Activated T-helper 17 cell treated with anti-CD3 and anti-CD28 coated beads, Interleukin-2, amount 50 U/mL, for 72 hours (primary cell): ENCODE data around the gene COL4A5. TPM values are rescaled to one million over a fixed set of nuclear protein-coding genes. Genes with fewer than 3 reads are reported as not detected.
"Not testable (repeated sequence)": the region's sequence is repeated elsewhere in the genome, so short reads cannot be mapped to it uniquely, and the experiment has no call there.

ENCODE experiments used
- ATAC-seq: fragments of 150-1000 bp; cut with Tn5 transposase; replicated peaks from 2 replicates; pipeline ENCODE4 v1.10.0; 2021; ENCODE audit warnings: mild to moderate bottlenecking, moderate library complexity
- H3K27ac Mint-ChIP-seq: one replicate; pipeline ENCODE4 v1.8.0; 2022; ENCODE audit warnings: mixed read lengths
- H3K27me3 Mint-ChIP-seq: one replicate; pipeline ENCODE4 v1.8.0; 2022; ENCODE audit warnings: mixed read lengths
- H3K36me3 Mint-ChIP-seq: one replicate; pipeline ENCODE4 v1.8.0; 2022; ENCODE audit warnings: low read depth, mild to moderate bottlenecking, mixed read lengths
- H3K4me1 Mint-ChIP-seq: one replicate; pipeline ENCODE4 v1.8.0; 2022; ENCODE audit warnings: mixed read lengths
- H3K4me3 Mint-ChIP-seq: one replicate; pipeline ENCODE4 v1.8.0; 2022; ENCODE audit warnings: mild to moderate bottlenecking, mixed read lengths
- H3K9me3 Mint-ChIP-seq: one replicate; pipeline ENCODE4 v1.8.0; 2022; ENCODE audit warnings: mixed read lengths
- total RNA-seq, 2 donors: library from RNA; stranded (reverse); gene quantifications; one replicate each; pipeline ENCODE4 v1.2.3, GENCODE V29; 2022

The COL4A5 gene
- total RNA-seq, 2 donors from 2014 or later, result not detected

DNA sequence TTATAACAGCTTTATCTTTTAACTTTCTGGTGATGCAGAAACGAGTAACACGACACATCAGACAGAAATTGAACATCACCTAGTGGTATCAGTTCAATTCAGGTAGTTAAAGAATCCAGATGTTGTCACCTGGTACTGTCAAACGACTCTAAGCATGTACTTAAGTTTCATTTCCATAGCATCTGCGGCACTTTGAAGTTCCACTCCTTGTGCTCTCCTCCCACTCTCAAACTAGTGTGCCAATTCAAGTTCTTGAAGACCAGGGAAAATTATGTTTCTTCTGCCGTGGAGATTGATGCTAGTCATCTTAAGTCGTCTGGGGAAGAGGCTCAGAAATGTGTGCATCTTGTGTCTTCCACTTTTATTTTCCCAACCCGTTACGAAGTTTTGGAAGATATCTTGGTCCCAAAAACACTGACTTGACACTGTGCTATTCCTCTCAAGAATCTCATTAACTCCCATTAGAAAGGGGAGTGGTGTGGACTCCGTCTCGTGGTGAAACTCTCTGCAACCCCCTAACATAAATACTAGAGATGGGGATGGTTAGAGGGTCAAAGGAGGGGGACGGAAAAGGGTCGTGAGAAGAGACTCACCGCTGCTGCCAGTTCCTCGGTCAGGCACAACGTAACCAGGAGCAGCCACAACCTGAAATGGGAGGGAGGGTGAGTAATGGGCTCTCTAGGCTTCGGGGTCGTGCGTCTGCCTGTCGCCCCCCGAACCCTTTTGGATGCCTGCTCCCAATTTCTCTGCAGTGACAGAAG is 2.1 kb upstream of the COL4A5 start:
- no peaks in the 10 kb centered on the region for H3K4me1 Mint-ChIP-seq

DNA sequence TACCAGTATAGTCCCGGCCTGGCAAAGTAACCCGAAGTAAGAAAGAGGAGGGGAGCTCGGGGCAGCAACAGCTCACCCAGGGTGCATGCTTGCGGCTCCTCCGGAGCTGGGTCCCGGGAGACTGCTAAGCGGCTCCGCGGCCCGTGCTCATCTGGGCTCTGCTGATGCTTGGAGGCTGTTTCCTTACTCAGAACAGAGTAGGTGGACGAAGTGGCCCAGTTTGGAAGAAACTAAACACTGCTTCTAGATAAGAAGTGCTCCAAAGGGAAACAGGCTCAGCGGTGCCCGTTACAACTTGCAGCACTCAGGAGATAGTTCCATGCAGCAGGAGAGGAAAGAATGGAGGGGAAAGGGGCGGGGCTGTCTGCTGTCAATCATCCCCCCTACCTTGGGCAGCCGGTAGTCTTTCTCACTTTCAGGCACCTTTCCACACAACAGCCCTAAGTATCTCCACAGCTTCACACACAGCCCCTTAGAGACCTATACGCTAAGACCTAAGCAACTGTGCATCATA is 1.5 kb upstream of the COL4A5 start, which contains the start of gene COL4A6:
COL4A6 (minus strand) TSS at position 313 of the 514 bp plus-strand sequence; CDS start at position 87, 226 bp downstream.
- no peak within 1 kb of the TSS for H3K27ac Mint-ChIP-seq
- no peaks in the 10 kb centered on the region for H3K9me3 Mint-ChIP-seq
- peaks cover 30% of the 10 kb centered on the region for H3K27me3 Mint-ChIP-seq
- H3K4me3 Mint-ChIP-seq, result peak within 1 kb of the TSS; percentile 47
- no peak for ATAC-seq
- no peaks in the 10 kb centered on the region for H3K36me3 Mint-ChIP-seq
- H3K4me1 Mint-ChIP-seq, result no peaks in the 10 kb centered on the region

More for the DNA sequence above, 2.1 kb upstream of the COL4A5 start:
- Mint-ChIP-seq H3K27me3 (peaks cover 30% of the 10 kb centered on the region), H3K9me3 (no peaks in the 10 kb centered on the region), H3K27ac (no peak overlapping the region), H3K4me3 (no peak overlapping the region), H3K36me3 (no peaks in the 10 kb centered on the region)
- ATAC-seq, result no peak

DNA sequence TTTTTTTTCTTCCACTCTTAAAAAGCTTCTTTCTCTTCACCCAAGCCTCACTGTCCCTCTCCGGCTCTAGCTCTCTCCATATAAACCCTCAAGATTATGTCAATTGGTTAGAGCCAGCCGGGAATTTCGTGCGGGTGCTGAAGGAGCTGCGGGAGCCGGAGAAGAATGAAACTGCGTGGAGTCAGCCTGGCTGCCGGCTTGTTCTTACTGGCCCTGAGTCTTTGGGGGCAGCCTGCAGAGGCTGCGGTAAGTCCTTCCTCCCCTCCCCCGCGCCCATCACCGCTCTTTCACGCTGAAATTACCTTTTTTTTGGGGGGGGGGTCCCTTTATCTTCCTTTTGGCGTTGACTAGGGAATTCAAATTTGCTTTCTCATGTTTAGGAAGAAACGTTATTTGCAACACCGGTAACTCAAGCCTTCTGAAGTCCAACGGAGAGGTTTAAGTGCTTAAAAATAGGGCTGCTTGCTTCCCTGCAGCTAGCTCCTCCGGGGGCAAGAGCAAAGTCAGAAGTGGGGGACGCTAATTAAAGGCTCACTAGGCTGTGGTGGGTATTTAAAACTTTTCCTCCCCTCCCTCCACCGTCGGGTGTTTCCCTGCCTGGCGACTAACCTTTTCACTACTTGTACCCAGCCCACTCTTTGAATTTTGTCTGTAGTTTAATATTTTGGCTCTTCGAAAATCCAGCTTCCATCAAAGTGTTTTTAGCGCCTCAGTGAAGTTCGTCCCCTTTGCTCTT is 491 bp downstream of the COL4A5 start:
- Mint-ChIP-seq H3K27ac (no peak overlapping the region), H3K36me3 (no peaks in the 10 kb centered on the region), H3K9me3 (no peaks in the 10 kb centered on the region), H3K4me1 (no peaks in the 10 kb centered on the region), H3K27me3 (peaks cover 30% of the 10 kb centered on the region), H3K4me3 (peak overlapping the region; percentile 47)
- no peak for ATAC-seq

DNA sequence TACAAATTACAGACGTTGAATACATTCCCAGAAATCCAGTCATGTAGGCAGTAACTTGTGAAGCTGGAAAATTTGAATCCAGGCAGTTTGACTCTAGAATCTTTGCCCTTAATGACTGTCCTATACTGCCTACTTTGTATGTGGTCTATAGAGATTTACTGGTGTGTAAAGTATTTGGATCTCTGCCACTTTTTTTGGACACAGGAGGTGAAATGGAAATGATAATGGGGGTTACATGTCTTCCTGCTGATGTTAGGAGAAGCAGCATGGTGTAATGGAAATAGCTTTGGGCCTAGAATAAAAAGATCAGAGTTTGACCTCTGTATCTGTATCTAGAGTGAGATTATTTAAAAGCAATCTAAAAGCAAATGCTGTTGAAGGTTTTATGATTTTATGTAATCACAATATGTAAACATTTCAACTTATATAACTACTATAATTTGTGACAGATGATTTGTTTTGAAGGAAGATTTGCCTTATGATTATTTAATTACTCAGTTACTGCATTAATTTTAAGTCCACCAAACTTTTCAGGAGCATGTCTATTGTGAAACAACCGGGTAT is 3.3 kb downstream of the COL4A5 start:
- H3K4me1 Mint-ChIP-seq, result no peaks in the 10 kb centered on the region

DNA sequence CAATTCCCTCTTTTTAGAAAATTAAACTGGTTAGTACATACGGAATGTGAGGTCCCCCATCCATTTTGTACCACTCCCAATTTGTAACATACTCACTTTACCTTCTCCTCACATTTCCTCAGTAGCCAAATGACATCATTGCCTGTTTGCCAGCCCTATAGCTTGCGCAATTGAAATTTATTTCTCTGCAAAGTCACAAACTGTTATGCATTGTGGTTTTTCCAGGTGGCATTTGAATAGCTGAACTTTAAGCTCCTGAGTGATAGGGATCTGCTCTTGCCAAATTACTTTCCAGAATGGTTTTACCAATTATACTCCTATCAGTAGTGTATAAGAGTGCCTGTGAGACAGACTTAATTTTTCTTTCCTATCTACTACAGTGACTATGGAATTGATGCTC is 7.7 kb downstream of the COL4A5 start:
- no peaks in the 10 kb centered on the region for H3K9me3 Mint-ChIP-seq
- H3K4me3 Mint-ChIP-seq, result no peak overlapping the region
- ATAC-seq, result no peak
- H3K4me1 Mint-ChIP-seq, result no peaks in the 10 kb centered on the region
- no peak overlapping the region for H3K27ac Mint-ChIP-seq
- peaks cover 1% of the 10 kb centered on the region for H3K27me3 Mint-ChIP-seq
- no peaks in the 10 kb centered on the region for H3K36me3 Mint-ChIP-seq

More for the DNA sequence above, 3.3 kb downstream of the COL4A5 start:
- Mint-ChIP-seq H3K9me3 (no peaks in the 10 kb centered on the region), H3K36me3 (no peaks in the 10 kb centered on the region), H3K27me3 (peaks cover 19% of the 10 kb centered on the region), H3K27ac (no peak overlapping the region), H3K4me3 (no peak overlapping the region)
- no peak for ATAC-seq

DNA sequence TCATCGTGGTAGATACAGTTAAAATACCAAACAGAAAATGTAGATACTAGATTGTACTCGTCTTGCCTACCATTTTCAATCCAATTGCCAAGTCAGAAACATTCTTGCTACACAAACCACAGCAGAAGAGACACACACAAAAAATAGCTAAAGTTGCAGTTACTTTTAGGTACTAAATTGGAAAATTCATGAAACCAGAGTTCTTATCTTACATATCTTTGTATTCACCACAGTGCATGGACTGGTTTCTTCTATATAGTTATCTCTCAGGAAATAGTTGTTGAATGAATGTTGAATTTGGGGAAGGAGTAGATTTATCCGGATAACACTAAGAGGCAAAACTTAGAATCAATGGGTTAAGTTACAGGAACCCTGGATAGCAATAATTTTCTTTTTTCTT is 14.2 kb downstream of the COL4A5 start:
- ATAC-seq, result no peak
- no peak overlapping the region for H3K4me3 Mint-ChIP-seq
- H3K36me3 Mint-ChIP-seq, result no peaks in the 10 kb centered on the region
- H3K27ac Mint-ChIP-seq, result no peak overlapping the region
- H3K4me1 Mint-ChIP-seq, result no peaks in the 10 kb centered on the region
- no peaks in the 10 kb centered on the region for H3K27me3 Mint-ChIP-seq
- H3K9me3 Mint-ChIP-seq, result no peaks in the 10 kb centered on the region

DNA sequence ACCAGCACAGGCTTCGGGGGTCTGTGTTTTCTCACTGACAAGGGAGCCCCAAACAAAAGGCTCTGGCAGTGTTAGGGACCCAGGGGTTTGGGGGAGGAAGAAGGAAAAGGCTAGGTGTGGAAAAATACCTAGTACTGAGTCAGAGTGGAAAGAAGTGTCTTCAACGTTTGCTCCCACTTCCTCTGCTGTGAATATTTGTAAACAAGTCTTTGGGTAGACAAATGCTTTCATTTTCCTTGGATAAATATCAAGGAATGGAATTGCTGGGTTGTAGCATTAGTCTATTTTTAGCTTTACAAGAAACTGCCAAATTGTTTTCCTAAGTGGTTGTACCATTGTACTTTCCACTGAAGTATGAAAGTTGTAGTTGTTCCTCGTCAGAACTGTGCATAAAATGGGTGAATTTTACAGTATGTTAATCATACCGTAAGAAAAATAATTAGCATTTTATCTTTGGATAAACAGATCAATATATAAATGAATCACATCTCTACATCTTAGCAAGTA is 17.4 kb downstream of the COL4A5 start:
- Mint-ChIP-seq H3K36me3 (no peaks in the 10 kb centered on the region), H3K4me3 (no peak overlapping the region), H3K27ac (no peak overlapping the region), H3K9me3 (no peaks in the 10 kb centered on the region), H3K27me3 (no peaks in the 10 kb centered on the region), H3K4me1 (no peaks in the 10 kb centered on the region)
- no peak for ATAC-seq

DNA sequence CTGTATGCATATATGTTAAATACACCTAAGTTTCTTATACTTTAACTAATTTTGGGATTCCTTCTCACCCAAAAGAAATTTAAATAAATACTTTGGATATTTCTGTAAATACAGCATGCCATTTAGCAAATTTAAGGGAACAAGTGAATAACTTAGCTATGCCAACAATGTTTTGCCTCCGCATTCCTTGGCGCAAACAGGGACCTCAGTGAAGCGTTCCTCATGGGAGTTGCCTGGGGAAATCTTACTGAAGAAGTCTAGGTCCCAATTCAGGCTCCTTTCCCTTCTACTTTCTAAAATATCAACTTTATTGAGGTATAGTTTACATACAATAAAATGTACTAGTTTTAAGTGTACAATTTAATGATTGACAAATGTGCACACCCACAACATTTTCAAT is 25.0 kb downstream of the COL4A5 start:
- Mint-ChIP-seq H3K27me3 (no peaks in the 10 kb centered on the region), H3K36me3 (no peaks in the 10 kb centered on the region), H3K4me3 (no peak overlapping the region), H3K9me3 (no peaks in the 10 kb centered on the region), H3K4me1 (no peaks in the 10 kb centered on the region), H3K27ac (no peak overlapping the region)
- ATAC-seq, result no peak

DNA sequence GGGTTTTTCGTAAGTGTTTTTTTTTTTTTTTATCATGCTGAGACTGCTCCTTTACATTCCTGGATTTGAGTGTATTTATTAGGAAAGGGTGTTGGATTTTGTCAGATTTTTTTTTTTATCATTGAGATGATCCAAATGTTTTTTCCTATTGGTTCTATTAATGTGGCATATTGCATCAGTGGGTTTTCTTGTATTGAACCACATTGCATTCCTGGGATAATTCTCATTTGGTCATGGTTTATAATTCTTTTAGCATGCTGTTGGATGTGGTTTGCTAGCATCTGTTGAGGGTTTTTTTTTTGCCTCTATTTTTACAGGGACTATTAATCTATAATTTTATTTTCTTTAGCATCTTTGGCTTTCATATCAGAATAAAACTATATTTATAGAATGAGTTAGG is 28.8 kb downstream of the COL4A5 start:
- Mint-ChIP-seq H3K9me3 (no peaks in the 10 kb centered on the region), H3K27me3 (no peaks in the 10 kb centered on the region), H3K4me1 (no peaks in the 10 kb centered on the region), H3K36me3 (no peaks in the 10 kb centered on the region), H3K27ac (no peak overlapping the region), H3K4me3 (no peak overlapping the region)
- no peak for ATAC-seq

DNA sequence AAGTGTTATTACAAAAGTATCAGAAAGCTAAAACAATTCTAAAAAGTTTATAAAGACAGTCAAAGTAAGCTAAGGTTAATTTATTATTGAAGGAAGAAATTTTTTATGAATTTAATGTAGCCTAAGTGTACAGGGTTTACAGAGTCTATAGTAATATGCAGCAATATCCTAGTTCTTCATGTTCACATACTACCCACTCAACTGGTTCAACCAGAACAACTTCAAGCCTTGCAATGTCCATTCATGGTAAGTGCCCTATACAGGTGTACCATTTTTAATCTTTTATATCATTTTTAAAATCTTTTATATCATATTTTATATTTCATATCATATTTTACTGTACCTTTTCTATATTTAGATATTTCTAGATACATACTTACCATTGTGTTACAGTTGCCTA is 34.3 kb downstream of the COL4A5 start:
- ATAC-seq, result no peak
- H3K9me3 Mint-ChIP-seq, result peaks cover 3% of the 10 kb centered on the region
- H3K27ac Mint-ChIP-seq, result no peak overlapping the region
- H3K27me3 Mint-ChIP-seq, result no peaks in the 10 kb centered on the region
- no peak overlapping the region for H3K4me3 Mint-ChIP-seq
- no peaks in the 10 kb centered on the region for H3K36me3 Mint-ChIP-seq
- H3K4me1 Mint-ChIP-seq, result no peaks in the 10 kb centered on the region

DNA sequence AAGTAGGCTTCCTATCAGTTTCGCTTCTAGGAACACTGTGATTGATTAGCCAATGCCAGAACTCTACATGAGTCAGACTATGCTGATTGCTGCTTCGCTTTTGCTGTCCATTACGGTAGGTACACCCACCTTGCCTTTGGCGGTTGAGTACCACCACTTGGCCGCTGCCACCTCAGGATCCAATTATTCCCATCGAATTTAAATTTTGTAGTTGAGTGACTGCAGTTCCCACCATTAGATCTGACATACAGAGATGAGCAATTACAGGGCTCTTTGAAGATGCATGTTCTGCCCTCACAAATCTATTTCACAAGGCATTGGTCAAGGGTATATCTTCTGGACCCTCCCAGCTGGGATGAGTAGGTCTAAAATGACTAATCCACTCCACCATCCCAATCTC is 41.9 kb downstream of the COL4A5 start:
- H3K4me3 Mint-ChIP-seq, H3K9me3 Mint-ChIP-seq, H3K27me3 Mint-ChIP-seq, H3K36me3 Mint-ChIP-seq, ATAC-seq, H3K4me1 Mint-ChIP-seq, H3K27ac Mint-ChIP-seq: not testable (repeated sequence)

DNA sequence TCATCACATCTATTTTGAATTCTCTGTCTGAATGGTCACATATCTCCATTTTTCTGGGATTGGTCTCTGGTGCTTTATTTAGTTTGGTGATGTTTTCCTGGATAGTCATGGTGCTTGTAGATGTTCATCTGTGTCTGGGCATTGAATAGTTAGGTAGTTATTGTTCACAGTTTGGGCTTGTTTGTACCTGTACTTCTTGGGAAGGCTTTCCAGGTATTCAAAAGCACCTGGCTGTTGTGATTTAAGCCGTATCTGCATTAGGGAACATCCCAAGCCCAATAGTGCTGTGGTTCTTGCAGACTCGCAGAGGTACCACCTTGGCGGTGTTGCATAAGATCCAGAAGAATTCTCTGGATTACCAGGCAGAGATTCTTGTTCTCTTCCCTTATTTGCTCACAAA is 44.6 kb downstream of the COL4A5 start:
- H3K27me3 Mint-ChIP-seq, result no peaks in the 10 kb centered on the region
- no peak overlapping the region for H3K27ac Mint-ChIP-seq
- H3K4me3 Mint-ChIP-seq, result no peak overlapping the region
- H3K4me1 Mint-ChIP-seq, result no peaks in the 10 kb centered on the region
- H3K36me3 Mint-ChIP-seq, result no peaks in the 10 kb centered on the region
- no peaks in the 10 kb centered on the region for H3K9me3 Mint-ChIP-seq
- no peak for ATAC-seq

DNA sequence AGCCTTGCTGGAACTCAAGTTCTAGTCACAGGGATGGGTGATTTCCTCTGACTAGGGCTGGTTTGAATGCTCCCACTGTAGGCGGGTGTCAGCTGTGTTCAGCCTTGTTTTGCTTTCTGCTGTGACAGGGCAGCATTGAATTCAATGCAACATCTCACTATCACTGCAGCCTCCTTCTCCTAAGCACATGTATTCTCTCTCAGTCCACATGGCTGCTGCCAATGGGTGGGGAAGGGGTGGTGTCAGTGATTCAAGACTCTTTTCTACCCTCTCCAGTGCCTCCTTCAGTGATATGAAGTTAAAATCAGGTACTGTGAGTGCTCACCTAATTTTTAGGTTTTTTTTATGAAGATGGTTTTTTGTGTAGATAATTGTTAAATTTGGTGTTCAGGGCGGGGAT is 46.3 kb downstream of the COL4A5 start:
- no peaks in the 10 kb centered on the region for H3K36me3 Mint-ChIP-seq

DNA sequence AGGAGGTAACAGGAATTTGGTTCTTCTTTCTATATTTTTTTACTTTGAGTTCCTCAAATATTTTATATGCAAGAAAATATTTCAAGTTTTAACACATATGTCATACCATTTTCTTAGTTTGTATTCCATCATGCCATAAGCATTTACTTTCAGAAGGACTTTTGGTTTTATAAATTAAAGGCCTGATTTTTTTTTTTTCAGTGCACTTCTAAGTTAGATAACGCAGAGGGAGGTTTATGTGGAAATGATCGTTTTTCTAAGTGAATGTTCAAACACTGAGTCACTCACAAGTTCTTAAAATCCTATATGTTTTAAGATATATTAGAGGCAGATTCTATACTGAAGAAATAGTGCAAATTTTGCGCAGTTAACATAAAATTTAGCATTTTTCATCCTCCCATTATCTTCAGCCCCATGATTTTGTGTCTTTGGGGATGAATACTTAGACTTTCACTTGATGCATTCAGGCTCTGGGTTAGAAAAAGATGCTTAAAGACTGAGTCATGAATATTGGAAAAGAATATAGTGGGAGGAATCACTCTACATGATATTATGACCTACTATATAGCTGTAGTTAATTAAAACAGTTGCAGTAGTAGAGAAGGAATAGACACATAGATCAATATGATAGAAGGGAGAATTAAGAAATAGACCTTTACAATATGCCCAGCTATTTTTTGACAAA is 54.9 kb downstream of the COL4A5 start:
- Mint-ChIP-seq H3K4me1 (no peaks in the 10 kb centered on the region), H3K27me3 (no peaks in the 10 kb centered on the region), H3K36me3 (no peaks in the 10 kb centered on the region), H3K9me3 (no peaks in the 10 kb centered on the region), H3K4me3 (no peak overlapping the region), H3K27ac (no peak overlapping the region)
- ATAC-seq, result no peak

More for the DNA sequence above, 46.3 kb downstream of the COL4A5 start:
- Mint-ChIP-seq H3K4me1 (no peaks in the 10 kb centered on the region), H3K27me3 (no peaks in the 10 kb centered on the region), H3K4me3 (no peak overlapping the region), H3K9me3 (no peaks in the 10 kb centered on the region), H3K27ac (no peak overlapping the region)
- ATAC-seq, result no peak
